IPS-18c (cell line): Measurements from ENCODE around the gene ZNF385B.

Experiments used
- H3K4me3 ChIP-seq: 2 replicates; pipeline ENCODE4 v1.7.0; 2013; ENCODE audit warnings: low read depth, mild to moderate bottlenecking, low read length, moderate library complexity; ENCODE audit not compliant: insufficient read depth
- H3K9me3 ChIP-seq: one replicate; pipeline ENCODE4 v1.6.1; 2013; ENCODE audit warnings: mild to moderate bottlenecking, low read length, moderate library complexity; ENCODE audit not compliant: control insufficient read depth, insufficient read depth

Gene ZNF385B

GRCh38 chr2:179571252-179571651 is 290.2 kb downstream of the ZNF385B start:
- no peaks in the 10 kb centered on the region for H3K9me3 ChIP-seq
- H3K4me3 ChIP-seq, result no peak overlapping the region

- H3K4me3 ChIP-seq, result no peak overlapping the region
- H3K9me3 ChIP-seq, result no peaks in the 10 kb centered on the region
Observed at GRCh38 chr2:179569831-179570233, 291.6 kb downstream of the ZNF385B start.

GRCh38 chr2:179565807-179566206 is 295.6 kb downstream of the ZNF385B start:
- no peaks in the 10 kb centered on the region for H3K9me3 ChIP-seq

GRCh38 chr2:179562330-179562885 is 299.0 kb downstream of the ZNF385B start:
- H3K9me3 ChIP-seq, result no peaks in the 10 kb centered on the region
- no peak overlapping the region for H3K4me3 ChIP-seq

More at GRCh38 chr2:179565807-179566206, 295.6 kb downstream of the ZNF385B start:
- no peak overlapping the region for H3K4me3 ChIP-seq

GRCh38 chr2:179561702-179562101 is 299.7 kb downstream of the ZNF385B start:
- H3K4me3 ChIP-seq, result no peak overlapping the region
- H3K9me3 ChIP-seq, result no peaks in the 10 kb centered on the region

GRCh38 chr2:179560257-179560735 is 301.1 kb downstream of the ZNF385B start:
- Histone ChIP-seq H3K4me3 (no peak overlapping the region), H3K9me3 (no peaks in the 10 kb centered on the region)

GRCh38 chr2:179559108-179559806 is 302.2 kb downstream of the ZNF385B start:
- no peaks in the 10 kb centered on the region for H3K9me3 ChIP-seq
- no peak overlapping the region for H3K4me3 ChIP-seq

GRCh38 chr2:179558010-179558934 is 303.1 kb downstream of the ZNF385B start:
- no peak overlapping the region for H3K4me3 ChIP-seq
- no peaks in the 10 kb centered on the region for H3K9me3 ChIP-seq

GRCh38 chr2:179556425-179556824 is 305.0 kb downstream of the ZNF385B start:
- Histone ChIP-seq H3K9me3 (no peaks in the 10 kb centered on the region), H3K4me3 (no peak overlapping the region)

GRCh38 chr2:179555691-179556283 is 305.6 kb downstream of the ZNF385B start:
- no peak overlapping the region for H3K4me3 ChIP-seq
- no peaks in the 10 kb centered on the region for H3K9me3 ChIP-seq

GRCh38 chr2:179554639-179555386 is 306.6 kb downstream of the ZNF385B start:
- Histone ChIP-seq H3K9me3 (no peaks in the 10 kb centered on the region), H3K4me3 (no peak overlapping the region)

- Histone ChIP-seq H3K9me3 (no peaks in the 10 kb centered on the region), H3K4me3 (no peak overlapping the region)
Observed at GRCh38 chr2:179553382-179553781, 308.0 kb downstream of the ZNF385B start.

GRCh38 chr2:179551539-179552045 is 309.8 kb downstream of the ZNF385B start:
- Histone ChIP-seq H3K9me3 (no peaks in the 10 kb centered on the region), H3K4me3 (no peak overlapping the region)

- Histone ChIP-seq H3K4me3 (no peak overlapping the region), H3K9me3 (no peaks in the 10 kb centered on the region)
Observed at GRCh38 chr2:179550849-179551248, 310.6 kb downstream of the ZNF385B start.

- no peaks in the 10 kb centered on the region for H3K9me3 ChIP-seq
- H3K4me3 ChIP-seq, result no peak overlapping the region
Observed at GRCh38 chr2:179550214-179550613, 311.2 kb downstream of the ZNF385B start.

- no peaks in the 10 kb centered on the region for H3K9me3 ChIP-seq
- H3K4me3 ChIP-seq, result no peak overlapping the region
Observed at GRCh38 chr2:179546656-179547055, 314.8 kb downstream of the ZNF385B start.

GRCh38 chr2:179545024-179545423 is 316.4 kb downstream of the ZNF385B start:
- Histone ChIP-seq H3K4me3 (no peak overlapping the region), H3K9me3 (no peaks in the 10 kb centered on the region)
